MCF 10A (cell line): Measurements from ENCODE around the gene PCMTD2. TPM values are rescaled to one million over a fixed set of nuclear protein-coding genes. Genes with fewer than 3 reads are reported as not detected.

ENCODE experiments used
- BruUV-seq: library from RNA; stranded (reverse); fragments of 400-500 nt; replicated peaks from 2 replicates; lab custom pipeline; 2021; lab: Mats Ljungman, UMichigan
- CTCF ChIA-PET: fragments of 300-600 bp; sonication (Branson Sonifier 250); formaldehyde crosslinking; extraction: SDS; loops from one replicate; lab custom pipeline; 2021; ENCODE audit warnings: antibody characterized with exemption, inconsistent platforms; lab: Yijun Ruan, JAX
- POLR2A ChIA-PET: fragments of 300-600, 350-650 bp; sonication (Branson Sonifier 250); formaldehyde crosslinking; extraction: SDS; loops from one replicate; lab custom pipeline; 2020; ENCODE audit warnings: antibody characterized with exemption, inconsistent platforms; lab: Yijun Ruan, JAX
- DNase-seq: peaks from one replicate; pipeline ENCODE4 v3.0.0-alpha.2; 2018; ENCODE audit not compliant: unreplicated experiment
- H3K27ac Mint-ChIP-seq: one replicate; pipeline ENCODE4 v1.8.0; 2022; ENCODE audit warnings: mild to moderate bottlenecking, low read depth, mixed read lengths; ENCODE audit not compliant: unreplicated experiment
- H3K27me3 Mint-ChIP-seq: one replicate; pipeline ENCODE4 v1.8.0; 2022; ENCODE audit warnings: mixed read lengths; ENCODE audit not compliant: insufficient read depth, unreplicated experiment
- H3K36me3 Mint-ChIP-seq: one replicate; pipeline ENCODE4 v1.8.0; 2022; ENCODE audit warnings: mild to moderate bottlenecking, moderate library complexity, mixed read lengths; ENCODE audit not compliant: insufficient read depth, unreplicated experiment
- H3K4me1 Mint-ChIP-seq: one replicate; pipeline ENCODE4 v1.8.0; 2022; ENCODE audit warnings: mixed read lengths; ENCODE audit not compliant: insufficient read depth, unreplicated experiment
- H3K4me3 Mint-ChIP-seq: one replicate; pipeline ENCODE4 v1.8.0; 2022; ENCODE audit warnings: mild to moderate bottlenecking, moderate library complexity, mixed read lengths; ENCODE audit not compliant: unreplicated experiment
- H3K9me3 Mint-ChIP-seq: one replicate; pipeline ENCODE4 v1.8.0; 2022; ENCODE audit warnings: mixed read lengths; ENCODE audit not compliant: unreplicated experiment
- intact Hi-C: fragments of 100-400 bp; cut with micrococcal nuclease; formaldehyde crosslinking; loops from 2 replicates; pipeline ENCODE4 v1.14.1; 2022
- total RNA-seq: library from RNA; stranded (reverse); gene quantifications from 2 replicates; pipeline ENCODE4 v1.2.3, GENCODE V29; 2022
- TF ChIP-seq, protein P1 (sequence below): fragments of 200-600 bp; IDR thresholded peaks from one replicate; pipeline ENCODE4 v1.8.0; 2022; ENCODE audit warnings: antibody characterized with exemption, mild to moderate bottlenecking; ENCODE audit not compliant: unreplicated experiment

The PCMTD2 gene
- total RNA-seq, 1 experiment from 2014 or later = 39.4 TPM

- Mint-ChIP-seq H3K27me3 (no peaks in the 10 kb centered on the region), H3K4me3 (no peak overlapping the region), H3K36me3 (peaks cover 18% of the 10 kb centered on the region), H3K9me3 (no peaks in the 10 kb centered on the region), H3K27ac (no peak overlapping the region), H3K4me1 (no peaks in the 10 kb centered on the region)
- DNase-seq = no peak
- ChIA-PET CTCF (interaction anchor here (1.3 kb wide), 1 partner anchor 14 kb away, joined by 5 read pairs; no protein-coding TSS in a partner anchor), POLR2A (no interaction called here)
- intact Hi-C loops = no loop called here
- TF ChIP-seq, protein P1, sequence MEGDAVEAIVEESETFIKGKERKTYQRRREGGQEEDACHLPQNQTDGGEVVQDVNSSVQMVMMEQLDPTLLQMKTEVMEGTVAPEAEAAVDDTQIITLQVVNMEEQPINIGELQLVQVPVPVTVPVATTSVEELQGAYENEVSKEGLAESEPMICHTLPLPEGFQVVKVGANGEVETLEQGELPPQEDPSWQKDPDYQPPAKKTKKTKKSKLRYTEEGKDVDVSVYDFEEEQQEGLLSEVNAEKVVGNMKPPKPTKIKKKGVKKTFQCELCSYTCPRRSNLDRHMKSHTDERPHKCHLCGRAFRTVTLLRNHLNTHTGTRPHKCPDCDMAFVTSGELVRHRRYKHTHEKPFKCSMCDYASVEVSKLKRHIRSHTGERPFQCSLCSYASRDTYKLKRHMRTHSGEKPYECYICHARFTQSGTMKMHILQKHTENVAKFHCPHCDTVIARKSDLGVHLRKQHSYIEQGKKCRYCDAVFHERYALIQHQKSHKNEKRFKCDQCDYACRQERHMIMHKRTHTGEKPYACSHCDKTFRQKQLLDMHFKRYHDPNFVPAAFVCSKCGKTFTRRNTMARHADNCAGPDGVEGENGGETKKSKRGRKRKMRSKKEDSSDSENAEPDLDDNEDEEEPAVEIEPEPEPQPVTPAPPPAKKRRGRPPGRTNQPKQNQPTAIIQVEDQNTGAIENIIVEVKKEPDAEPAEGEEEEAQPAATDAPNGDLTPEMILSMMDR = no peak
- BruUV-seq = no TSS peak
These were observed 16.1 kb downstream of the PCMTD2 start for GRCh38 chr20:64271636-64272035.

GRCh38 chr20:64273109-64273508 is 17.6 kb downstream of the PCMTD2 start:
- no TSS peak for BruUV-seq
- H3K27me3 Mint-ChIP-seq = no peaks in the 10 kb centered on the region
- H3K4me1 Mint-ChIP-seq = no peaks in the 10 kb centered on the region
- H3K4me3 Mint-ChIP-seq = no peak overlapping the region
- no peak overlapping the region for H3K27ac Mint-ChIP-seq
- H3K9me3 Mint-ChIP-seq = no peaks in the 10 kb centered on the region
- intact Hi-C loops = no loop called here
- DNase-seq = no peak
- TF ChIP-seq, protein P1 = no peak
- CTCF ChIA-PET = no interaction called here
- POLR2A ChIA-PET = no interaction called here
- H3K36me3 Mint-ChIP-seq = peaks cover 21% of the 10 kb centered on the region

- Mint-ChIP-seq H3K36me3 (peaks cover 18% of the 10 kb centered on the region), H3K9me3 (no peaks in the 10 kb centered on the region), H3K4me3 (no peak overlapping the region), H3K27ac (no peak overlapping the region), H3K27me3 (no peaks in the 10 kb centered on the region), H3K4me1 (no peaks in the 10 kb centered on the region)
- intact Hi-C loops = no loop called here
- no peak for DNase-seq
- TF ChIP-seq, protein P1 = no peak
- POLR2A ChIA-PET = no interaction called here
- CTCF ChIA-PET = no interaction called here
- no TSS peak for BruUV-seq
These were observed 21.3 kb downstream of the PCMTD2 start for GRCh38 chr20:64276817-64277216.

- TF ChIP-seq, protein P1 = no peak
- POLR2A ChIA-PET = interaction anchor here (1.0 kb wide), 1 partner anchor 20 kb away, joined by 3 read pairs; no protein-coding TSS in a partner anchor
- CTCF ChIA-PET = no interaction called here
- peaks cover 18% of the 10 kb centered on the region for H3K36me3 Mint-ChIP-seq
- no TSS peak for BruUV-seq
- intact Hi-C loops = no loop called here
- DNase-seq = no peak
- H3K9me3 Mint-ChIP-seq = no peaks in the 10 kb centered on the region
- H3K4me3 Mint-ChIP-seq = no peak overlapping the region
- H3K27me3 Mint-ChIP-seq = no peaks in the 10 kb centered on the region
- no peak overlapping the region for H3K27ac Mint-ChIP-seq
- H3K4me1 Mint-ChIP-seq = no peaks in the 10 kb centered on the region
These were observed 22.2 kb downstream of the PCMTD2 start for GRCh38 chr20:64277571-64278316.
